Transverse colon (tissue), 4 donors: Measurements from ENCODE around the gene MBD3L5. TPM values are rescaled to one million over a fixed set of nuclear protein-coding genes. Genes with fewer than 3 reads are reported as not detected.

Source experiments
- DNase-seq: peaks from one replicate; pipeline ENCODE4 v3.0.0-alpha.2; 2019
- H3K27ac ChIP-seq, 4 donors: fragments of 200-600 bp; sonication (generic); 2 replicates each; pipeline ENCODE4 v1.5.1; 2016 to 2018; ENCODE audit warnings: inconsistent platforms in 4 of 4
- H3K27me3 ChIP-seq: fragments of 200-600 bp; sonication (generic); 2 replicates; pipeline ENCODE4 v1.5.1; 2017; ENCODE audit warnings: inconsistent platforms
- H3K36me3 ChIP-seq, 4 donors: fragments of 200-600 bp; sonication (generic); 2 replicates each; pipeline ENCODE4 v1.5.1; 2017 to 2019; ENCODE audit warnings: inconsistent platforms in 4 of 4
- H3K4me1 ChIP-seq, 4 donors: fragments of 200-600 bp; sonication (generic); 2 replicates each; pipeline ENCODE4 v1.5.1; 2017 to 2020; ENCODE audit warnings: inconsistent platforms in 4 of 4
- H3K4me3 ChIP-seq, 4 donors: fragments of 200-600 bp; sonication (generic); 1 replicate in 1 of 4; 2 replicates in 3 of 4; pipeline versions ENCODE4 v1.5.1 to v1.6.1; 2017 to 2019; ENCODE audit warnings: inconsistent platforms in 4 of 4
- H3K9me3 ChIP-seq, 2 donors: fragments of 200-600 bp; sonication (generic); 2 replicates each; pipeline ENCODE4 v1.5.1; 2017 to 2019; ENCODE audit warnings: inconsistent platforms in 2 of 2
- CTCF ChIP-seq, 5 experiments: fragments of 200-600 bp in 3 of 5; fragments of 450-650 bp in 2 of 5; sonication (generic) in 3 of 5; IDR thresholded peaks; 1 replicate in 2 of 5; 2 replicates in 3 of 5; pipeline ENCODE4 v1.5.1; 2016 to 2017; ENCODE audit warnings: antibody characterized with exemption in 5 of 5, inconsistent platforms in 3 of 5, mild to moderate bottlenecking in 2 of 5, moderate library complexity in 1 of 5
- EP300 ChIP-seq: sonication (generic); formaldehyde crosslinking; IDR thresholded peaks from one replicate; pipeline ENCODE4 v1.6.1; 2017; ENCODE audit warnings: antibody characterized with exemption, low read depth
- POLR2A ChIP-seq: fragments of 450-650 bp; IDR thresholded peaks from one replicate; pipeline ENCODE4 v1.6.1; 2016; ENCODE audit warnings: antibody characterized with exemption, mild to moderate bottlenecking, moderate library complexity
- POLR2AphosphoS5 ChIP-seq, 3 donors: sonication (generic); formaldehyde crosslinking; IDR thresholded peaks; one replicate each; pipeline ENCODE4 v1.6.1; 2016; ENCODE audit warnings: antibody characterized with exemption in 3 of 3
- WGBS, 2 donors: methylation state at CpG; one replicate each; pipeline ENCODE4 v1.1.5; 2018; ENCODE audit warnings: low coverage in 1 of 2; 5-methylcytosine and 5-hydroxymethylcytosine counted together
- in situ Hi-C, 4 donors: fragments of 200-750 bp; cut with MboI; loops; one replicate each; pipeline versions ENCODE4 v1.15.0 to v1.15.1; 2017; ENCODE audit warnings: low sequenced_read_pairs in 3 of 4, low pct_ligation_motif_present in 1 of 4, low pct_unique_long_range_greater_than_20kb in 1 of 4
- intact Hi-C: fragments of 100-400 bp; cut with DNase I; formaldehyde crosslinking; loops from one replicate; pipeline ENCODE4 v1.15.1; 2023; ENCODE audit warnings: low total_unique reads
- total RNA-seq, 4 donors: library from RNA; depleted of rRNA; stranded (reverse); fragments of >200 nt; gene quantifications; one replicate each; pipeline ENCODE4 v1.1.0, GENCODE V29; 2016

The MBD3L5 gene
- total RNA-seq, 4 donors from 2014 or later = not detected

- no peaks in the 10 kb centered on the region for H3K9me3 ChIP-seq
- peak within 1 kb of the TSS; percentile 85 to 88 (median 86) for H3K27ac ChIP-seq
- H3K4me3 ChIP-seq = peak within 1 kb of the TSS; percentile 52 to 95 (median 82)
- peaks cover 0 to 31% (median 13%) of the 10 kb centered on the region in 4 donors for H3K36me3 ChIP-seq
- H3K4me1 ChIP-seq = peaks cover 8 to 10% (median 8%) of the 10 kb centered on the region in 4 donors
- intact Hi-C loops = loop anchor here (10.0 kb wide), 1 partner anchor 1586 kb away; no protein-coding TSS in a partner anchor
- 0% methylated on average over 1 to 47 of the region's 56 CpGs for WGBS, 2 donors
- TF ChIP-seq CTCF (IDR thresholded peaks at IDR 0.05) (no peak), EP300 (no peak), POLR2AphosphoS5 (IDR thresholded peaks at IDR 0.05) (peak; percentile 63 to 81 (median 73)), POLR2A (peak; percentile 71)
- DNase-seq = peak; percentile 100
- in situ Hi-C loops = no loop called here
- H3K27me3 ChIP-seq = no peaks in the 10 kb centered on the region
Measured at GRCh38 chr19:7069042-7069903, 38.9 kb downstream of the MBD3L5 start, which contains the start of gene ZNF557. Gene ZNF557 (plus strand): TSS chr19:7069703. CDS start chr19:7075075, 5,372 bp downstream.

GRCh38 chr19:7069904-7070226, 39.5 kb downstream of the MBD3L5 start:
- TF ChIP-seq POLR2A = no peak
- TF ChIP-seq EP300 = no peak
- intact Hi-C loops = loop anchor here (10.0 kb wide), 1 partner anchor 1585 kb away; no protein-coding TSS in a partner anchor
- H3K27me3 ChIP-seq = no peaks in the 10 kb centered on the region

GRCh38 chr19:7072541-7072940, 42.2 kb downstream of the MBD3L5 start:
- in situ Hi-C loops (no loop called here), intact Hi-C loops (no loop called here)
- H3K4me1 ChIP-seq = peaks cover 8 to 10% (median 8%) of the 10 kb centered on the region in 4 donors
- H3K4me3 ChIP-seq = no peak overlapping the region
- H3K27me3 ChIP-seq = no peaks in the 10 kb centered on the region
- H3K9me3 ChIP-seq = peaks cover 13 to 21% of the 10 kb centered on the region in 2 donors
- H3K27ac ChIP-seq = no peak overlapping the region
- peaks cover 0 to 60% (median 31%) of the 10 kb centered on the region in 4 donors for H3K36me3 ChIP-seq
- WGBS, 2 donors = 92 to 97% methylated on average over 4 to 6 of the region's 6 CpGs
- DNase-seq = no peak
- TF ChIP-seq EP300 (no peak), POLR2A (no peak), POLR2AphosphoS5 (IDR thresholded peaks at IDR 0.05) (no peak), CTCF (IDR thresholded peaks at IDR 0.05) (no peak)

More at GRCh38 chr19:7069904-7070226, 39.5 kb downstream of the MBD3L5 start:
- no peak for DNase-seq
- Histone ChIP-seq H3K4me3 (peak overlapping the region; percentile 52 to 95 (median 82)), H3K27ac (peak overlapping the region; percentile 85 to 88 (median 86)), H3K4me1 (peaks cover 8 to 10% (median 8%) of the 10 kb centered on the region in 4 donors), H3K9me3 (no peaks in the 10 kb centered on the region), H3K36me3 (peaks cover 0 to 34% (median 15%) of the 10 kb centered on the region in 4 donors)
- in situ Hi-C loops = no loop called here
- 0% methylated on average over 12 of the region's 12 CpGs; no CpG with 5 or more reads in 1 of the 2 donors for WGBS, 2 donors

- Histone ChIP-seq H3K27ac (no peak overlapping the region), H3K4me3 (no peak overlapping the region), H3K36me3 (peaks cover 10 to 83% (median 45%) of the 10 kb centered on the region in 4 donors), H3K27me3 (no peaks in the 10 kb centered on the region), H3K9me3 (peaks cover 34 to 38% of the 10 kb centered on the region in 2 donors), H3K4me1 (peaks cover 8 to 10% (median 8%) of the 10 kb centered on the region in 4 donors)
- in situ Hi-C loops (no loop called here), intact Hi-C loops (no loop called here)
- TF ChIP-seq CTCF (IDR thresholded peaks at IDR 0.05) (no peak), POLR2AphosphoS5 (IDR thresholded peaks at IDR 0.05) (no peak), EP300 (no peak), POLR2A (no peak)
- WGBS, 2 donors = 96% methylated on average over 29 of the region's 29 CpGs; no CpG with 5 or more reads in 1 of the 2 donors
- no peak for DNase-seq
Measured at GRCh38 chr19:7074705-7075282, 44.4 kb downstream of the MBD3L5 start.
